Activated T-cell treated with anti-CD3 and anti-CD28 coated beads for 48 hours (primary cell): Measurements from ENCODE around the gene SF3B3.

Experiments used
- DNase-seq: peaks from one replicate; pipeline ENCODE4 v3.0.0-alpha.2; 2020; ENCODE audit warnings: low read depth

SF3B3 gene

DNA sequence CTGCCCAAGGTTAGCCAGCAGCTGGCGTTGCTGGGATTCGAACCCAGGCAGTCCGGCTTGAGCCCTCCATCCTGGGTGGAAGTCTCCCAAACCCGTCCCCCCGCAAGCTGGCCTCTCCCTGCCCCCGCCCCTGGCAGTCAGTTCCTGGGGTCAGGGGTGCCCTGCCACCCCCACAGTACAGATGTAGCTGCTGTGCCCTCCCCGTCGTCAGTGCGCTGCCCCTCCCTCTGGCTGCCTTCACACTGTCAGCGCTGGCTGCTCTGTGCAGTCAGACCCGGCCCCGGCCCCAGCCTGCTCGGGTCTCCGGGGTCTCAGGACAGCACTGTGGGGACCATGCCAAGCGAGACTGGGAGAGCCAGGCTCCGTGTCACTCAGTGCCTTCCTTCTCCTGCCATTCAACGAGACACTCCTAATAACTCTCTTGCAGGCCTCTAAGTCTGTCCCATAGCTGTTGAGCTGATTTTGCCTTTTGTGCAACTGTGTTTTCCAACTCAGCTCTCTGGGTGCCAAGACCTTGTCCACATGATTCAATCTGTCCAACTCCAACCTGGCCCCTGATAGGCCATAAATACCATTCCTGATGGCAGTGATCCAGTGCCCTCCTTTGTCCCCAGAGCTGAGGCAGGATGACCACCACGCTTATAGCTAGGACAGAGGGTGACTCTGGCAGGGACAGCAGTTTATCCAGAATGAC lies 67.3 kb downstream of the SF3B3 start:
- DNase-seq = no peak

DNA sequence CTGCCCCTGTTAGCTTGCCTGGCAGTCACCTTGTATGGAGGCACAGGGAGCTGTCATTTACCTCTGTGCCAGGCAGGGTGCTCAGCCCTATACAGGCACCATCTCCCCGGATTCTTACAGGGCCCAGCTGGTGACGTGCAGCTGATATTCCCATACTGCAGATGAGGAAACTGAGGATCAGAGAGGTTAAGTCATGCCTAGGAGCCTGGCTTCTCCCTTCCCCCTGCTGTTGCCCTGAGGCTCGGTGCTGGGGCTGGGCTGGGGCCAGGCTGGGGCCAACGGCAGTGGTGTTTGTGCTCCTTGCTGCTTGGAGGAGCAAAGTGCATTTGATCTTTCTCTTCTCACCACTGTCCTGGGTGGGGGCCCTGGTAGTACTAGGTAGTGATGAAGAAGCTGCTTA lies 68.0 kb downstream of the SF3B3 start:
- no peak for DNase-seq

DNA sequence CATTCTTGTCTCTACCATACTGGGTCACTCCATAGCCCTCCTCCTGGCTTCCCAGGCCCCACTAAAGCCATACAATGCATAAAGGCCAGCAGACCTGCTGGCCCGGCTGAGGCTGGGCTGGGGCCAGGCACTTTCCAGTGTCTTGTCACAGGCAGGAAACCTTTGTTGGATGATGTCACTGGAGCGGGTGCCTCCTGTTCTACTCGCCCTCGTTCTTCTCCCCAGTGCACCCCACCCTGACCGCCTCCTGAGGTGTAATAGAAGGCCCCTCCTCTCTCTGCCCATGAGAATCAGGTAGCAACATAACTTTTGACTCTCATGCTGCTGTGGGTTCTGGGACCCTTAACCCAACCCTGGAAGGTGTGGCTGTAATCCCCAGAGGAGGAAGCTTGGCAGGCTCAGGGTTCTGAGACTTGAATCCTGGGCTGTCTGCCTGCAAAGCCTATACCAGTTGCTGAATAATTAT lies 68.5 kb downstream of the SF3B3 start:
- no peak for DNase-seq

DNA sequence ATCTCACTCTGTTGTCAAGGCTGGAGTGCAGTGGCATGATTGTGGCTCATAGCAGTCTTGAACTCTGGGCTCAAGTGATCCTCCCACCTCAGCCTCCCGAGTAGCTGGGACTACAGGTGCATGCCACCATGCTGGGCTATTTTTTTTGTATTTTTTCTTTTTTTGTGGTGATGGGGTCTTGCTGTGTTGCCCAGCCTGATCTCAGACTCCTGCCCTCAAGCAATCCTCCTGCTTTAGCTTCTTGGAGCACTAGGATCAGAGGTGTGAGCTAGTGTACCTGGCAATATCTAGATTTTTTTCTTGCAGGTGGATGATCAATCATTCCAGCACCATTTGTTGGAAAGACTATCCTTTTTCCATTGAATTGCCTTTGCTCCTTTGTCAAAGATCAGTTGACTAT lies 69.9 kb downstream of the SF3B3 start:
- no peak for DNase-seq

DNA sequence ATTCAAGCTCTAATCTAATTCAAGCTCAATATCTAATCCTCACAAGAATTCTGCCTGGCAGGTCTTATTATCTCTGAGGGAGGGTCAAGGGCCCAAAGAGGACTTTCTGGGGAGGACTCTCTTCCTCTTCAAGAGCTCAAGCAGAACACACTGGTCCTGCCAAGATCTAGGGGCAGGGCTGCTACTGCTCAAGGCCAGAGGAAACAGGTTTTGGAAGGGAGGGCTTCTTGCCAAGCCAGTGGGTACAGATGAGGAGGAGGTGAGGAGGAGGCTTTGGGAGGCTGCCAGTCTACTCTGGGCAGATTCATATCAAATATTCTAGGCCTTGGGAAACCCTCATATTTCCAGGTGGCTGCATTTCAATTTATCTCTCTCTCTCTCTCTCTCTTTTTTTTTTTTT lies 71.0 kb downstream of the SF3B3 start:
- no peak for DNase-seq

DNA sequence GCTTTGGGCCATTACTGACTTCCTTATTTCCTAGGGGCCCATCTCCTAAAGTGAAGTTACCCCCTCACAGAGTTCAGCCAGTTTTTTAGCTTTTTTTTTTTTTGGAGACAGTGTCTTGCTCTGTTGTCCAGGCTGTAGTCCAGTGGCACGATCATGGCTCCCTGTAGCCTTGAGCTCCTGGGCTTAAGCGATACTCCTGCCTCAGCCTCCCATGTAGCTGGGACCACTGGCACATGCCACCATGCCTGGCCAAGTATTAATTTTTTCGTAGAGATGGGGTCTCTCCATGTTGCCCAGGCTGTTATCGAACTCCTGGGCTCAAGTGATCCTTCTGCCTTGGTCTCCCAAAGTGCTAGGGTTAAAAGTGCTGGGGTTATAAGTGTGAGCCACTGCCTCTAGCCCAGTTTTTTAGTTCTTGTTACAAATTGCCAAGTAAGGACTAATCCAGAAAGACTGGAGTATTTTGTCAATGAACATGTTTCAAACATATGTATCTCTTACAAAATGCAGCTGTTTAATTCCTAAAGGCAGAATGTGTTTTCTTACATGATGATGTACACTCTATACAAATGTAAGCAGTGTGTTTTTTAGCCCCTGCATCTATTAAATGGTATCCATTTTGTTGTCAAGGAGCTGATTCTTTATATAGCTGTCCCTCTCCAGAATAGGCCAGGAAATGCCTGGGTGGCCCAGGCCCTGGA lies 73.7 kb downstream of the SF3B3 start:
- DNase-seq = no peak

DNA sequence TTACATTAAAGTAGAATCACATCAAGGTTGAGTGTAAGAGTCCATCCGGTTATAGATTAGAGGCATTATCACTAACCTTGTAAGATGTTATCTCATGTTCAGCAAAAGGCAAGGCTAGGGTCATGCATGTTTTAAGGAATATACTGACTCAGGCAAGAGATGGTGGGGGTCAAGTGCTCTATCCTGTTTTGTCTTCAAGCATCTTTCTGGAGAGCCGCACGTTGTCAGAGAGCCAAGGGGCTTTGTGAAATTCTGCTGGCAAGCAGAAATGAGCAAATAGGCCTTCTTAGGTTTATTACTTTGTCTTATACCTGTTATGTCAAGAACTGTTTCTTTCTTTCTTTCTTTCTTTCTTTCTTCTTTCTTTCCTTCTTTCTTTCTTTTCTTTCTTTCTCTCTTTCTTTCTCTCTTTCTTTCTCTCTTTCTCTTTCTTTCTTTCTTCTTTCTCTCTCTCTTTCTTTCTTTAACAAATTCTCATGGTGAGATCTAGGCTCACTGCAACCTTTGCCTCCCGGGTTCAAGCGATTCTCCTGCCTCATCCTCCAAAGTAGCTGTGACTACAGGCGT lies 75.4 kb downstream of the SF3B3 start:
- no peak for DNase-seq

DNA sequence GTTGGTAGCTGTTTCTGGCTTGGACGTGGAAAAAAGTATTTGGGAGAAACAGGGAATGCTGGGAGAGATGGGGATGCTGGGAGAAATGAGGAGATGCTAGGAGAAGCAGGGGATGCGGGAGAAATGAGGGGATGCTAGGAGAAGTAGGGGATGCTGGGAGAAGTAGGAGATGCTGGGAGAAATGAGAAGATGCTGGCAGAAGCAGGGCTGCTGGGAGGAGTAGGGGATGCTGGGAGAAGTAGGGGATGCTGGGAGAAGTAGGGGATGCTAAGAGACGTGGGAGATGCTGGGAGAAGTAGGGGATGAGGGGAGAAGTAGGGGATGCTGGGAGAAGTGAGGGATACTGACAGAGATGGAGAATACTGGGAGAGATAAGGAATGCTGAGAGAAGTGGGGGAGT lies 77.1 kb downstream of the SF3B3 start:
- no peak for DNase-seq

DNA sequence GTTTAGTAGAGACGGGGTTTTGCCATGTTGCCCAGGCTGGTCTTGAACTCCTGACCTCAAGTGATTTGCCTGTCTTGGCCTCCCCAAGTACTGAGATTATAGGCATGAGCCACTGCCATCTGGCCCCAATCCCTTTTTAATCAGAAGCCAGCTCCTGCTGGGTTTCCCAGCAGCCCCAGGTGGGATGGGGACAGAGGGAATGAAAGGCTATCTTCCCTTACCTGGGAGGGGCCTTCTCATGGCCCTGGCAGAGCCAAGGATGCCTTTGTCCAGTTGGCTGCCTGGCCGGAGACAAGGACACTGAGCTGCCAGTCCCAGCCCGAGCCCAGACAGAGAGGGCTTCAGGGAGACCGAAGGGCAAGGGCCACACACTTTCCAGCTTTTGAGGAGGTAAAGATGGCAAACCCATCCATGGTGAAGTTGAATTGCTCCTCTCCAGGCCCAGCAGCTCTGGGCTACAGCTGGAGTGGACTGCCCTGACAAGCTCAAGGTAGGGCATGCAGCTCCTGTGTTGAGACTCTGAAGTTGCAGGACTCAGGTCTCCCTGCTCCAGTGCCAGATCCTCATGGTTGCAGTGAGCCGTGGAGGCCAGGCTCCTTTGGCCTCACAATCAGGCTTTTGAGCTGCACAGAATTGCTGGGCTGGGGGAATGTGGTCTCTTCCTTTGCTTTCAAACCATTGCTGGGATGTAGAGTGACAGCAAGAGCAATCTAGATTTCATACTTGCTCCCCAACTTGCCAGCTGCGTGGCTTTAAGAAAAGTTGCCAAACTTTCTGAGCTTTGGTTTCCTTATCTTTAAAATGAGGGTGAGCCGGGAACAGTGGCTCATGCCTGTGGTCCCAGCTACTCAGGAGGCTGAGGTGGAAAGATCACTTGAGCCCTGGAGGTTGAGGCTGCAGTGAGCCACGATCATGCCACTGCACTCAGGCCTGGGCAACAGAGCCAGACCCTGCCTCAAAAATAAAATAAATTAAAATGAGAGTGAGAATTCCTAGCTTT lies 78.3 kb downstream of the SF3B3 start:
- DNase-seq = no peak

DNA sequence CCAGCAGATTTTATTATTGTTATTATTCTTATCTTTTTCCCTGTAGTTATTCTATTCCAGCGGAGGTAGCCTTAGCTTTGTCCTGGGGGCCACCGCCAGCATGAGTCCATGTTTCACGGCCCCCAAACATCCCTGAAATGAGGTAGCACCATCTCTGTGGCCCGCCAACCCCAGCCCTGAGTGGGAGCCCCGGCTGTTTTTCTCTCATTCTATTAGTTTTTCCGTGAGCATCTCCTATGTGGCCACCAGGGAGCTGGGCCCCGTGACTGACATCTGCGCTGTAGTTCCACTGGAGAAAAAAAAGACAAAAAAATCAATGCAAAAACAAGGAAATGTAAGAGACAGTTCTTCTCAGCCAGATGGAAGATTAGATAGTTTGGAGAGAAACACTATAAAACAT lies 79.2 kb downstream of the SF3B3 start:
- DNase-seq = no peak

DNA sequence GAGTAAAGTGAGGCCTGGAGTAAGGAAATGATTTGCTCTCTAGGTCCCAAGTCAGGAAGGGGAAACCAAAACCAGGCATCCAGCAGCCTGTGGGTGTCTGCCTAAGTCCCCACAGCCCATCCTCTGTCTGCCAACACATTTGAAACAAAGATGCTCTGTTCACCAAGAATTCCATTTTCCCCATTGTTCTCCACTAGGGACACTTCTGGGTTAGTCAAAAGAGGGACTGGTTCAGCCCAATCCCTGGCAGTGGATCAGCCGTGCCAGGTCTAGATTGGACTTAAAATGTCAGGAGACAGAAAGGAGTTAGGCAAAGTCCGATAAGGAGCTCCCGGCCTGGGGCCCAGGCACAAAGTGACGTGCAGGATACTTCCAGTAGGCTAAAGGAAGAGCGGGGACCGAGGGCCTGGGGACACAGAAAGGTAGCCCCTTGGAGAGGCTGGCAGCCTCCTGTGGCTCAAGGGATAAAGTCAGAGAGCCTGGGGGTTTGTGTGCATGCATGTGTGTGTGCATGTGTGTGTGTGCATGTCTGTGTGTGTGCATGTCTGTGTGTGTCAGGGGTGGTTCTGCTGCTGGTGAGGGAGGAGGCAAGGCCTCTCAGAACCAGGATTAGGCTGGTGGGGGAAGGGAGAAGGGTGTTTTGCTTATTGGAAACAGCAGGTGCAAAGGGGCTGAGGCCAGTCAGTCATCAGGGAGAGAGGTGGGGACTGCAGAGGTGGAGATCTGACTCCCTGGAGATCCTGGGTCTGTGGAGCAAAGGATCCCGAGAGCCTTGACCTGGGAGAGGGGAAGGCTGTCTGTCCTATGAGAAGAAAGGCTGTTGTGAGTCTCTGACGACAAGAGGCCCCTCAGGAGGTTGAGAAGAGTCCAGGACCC lies 81.0 kb downstream of the SF3B3 start:
- DNase-seq = no peak

DNA sequence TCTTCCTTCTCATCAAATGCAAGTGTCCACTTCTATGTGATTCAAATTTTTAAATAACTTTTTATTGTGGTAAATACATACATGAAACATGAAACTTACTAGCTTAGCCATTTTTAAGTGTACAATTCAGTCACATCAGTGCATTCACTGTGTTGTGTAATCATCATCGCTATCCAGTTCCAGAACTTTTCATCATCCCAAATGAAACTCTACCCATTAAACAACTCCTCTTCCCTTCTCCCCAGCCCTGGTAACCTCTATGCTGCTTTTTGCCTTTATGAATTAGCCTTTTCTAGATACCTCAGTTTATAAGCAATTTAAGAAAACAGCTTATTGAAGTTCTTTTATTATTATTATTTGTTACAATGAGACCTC lies 81.7 kb downstream of the SF3B3 start:
- DNase-seq = no peak

DNA sequence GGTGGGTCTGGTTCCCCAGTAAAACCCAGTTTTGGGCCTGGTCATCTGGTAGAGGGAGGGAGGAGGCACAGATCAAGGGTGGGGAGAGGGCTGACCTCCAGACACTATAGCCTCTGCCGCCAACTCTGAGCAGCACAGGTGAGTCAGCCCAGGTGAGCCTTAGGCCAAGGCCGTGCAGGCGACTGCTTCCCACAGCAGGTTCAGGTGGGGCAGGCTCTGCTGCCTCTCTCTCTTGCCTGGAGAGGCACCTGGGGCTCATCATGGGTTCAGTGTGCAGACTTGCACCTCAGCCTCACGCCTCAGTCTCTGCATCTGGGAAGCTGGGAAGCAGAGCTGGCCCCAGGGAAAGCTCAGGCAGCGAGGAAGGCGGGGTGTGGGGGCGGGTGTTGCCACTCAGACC lies 84.9 kb downstream of the SF3B3 start:
- no peak for DNase-seq

DNA sequence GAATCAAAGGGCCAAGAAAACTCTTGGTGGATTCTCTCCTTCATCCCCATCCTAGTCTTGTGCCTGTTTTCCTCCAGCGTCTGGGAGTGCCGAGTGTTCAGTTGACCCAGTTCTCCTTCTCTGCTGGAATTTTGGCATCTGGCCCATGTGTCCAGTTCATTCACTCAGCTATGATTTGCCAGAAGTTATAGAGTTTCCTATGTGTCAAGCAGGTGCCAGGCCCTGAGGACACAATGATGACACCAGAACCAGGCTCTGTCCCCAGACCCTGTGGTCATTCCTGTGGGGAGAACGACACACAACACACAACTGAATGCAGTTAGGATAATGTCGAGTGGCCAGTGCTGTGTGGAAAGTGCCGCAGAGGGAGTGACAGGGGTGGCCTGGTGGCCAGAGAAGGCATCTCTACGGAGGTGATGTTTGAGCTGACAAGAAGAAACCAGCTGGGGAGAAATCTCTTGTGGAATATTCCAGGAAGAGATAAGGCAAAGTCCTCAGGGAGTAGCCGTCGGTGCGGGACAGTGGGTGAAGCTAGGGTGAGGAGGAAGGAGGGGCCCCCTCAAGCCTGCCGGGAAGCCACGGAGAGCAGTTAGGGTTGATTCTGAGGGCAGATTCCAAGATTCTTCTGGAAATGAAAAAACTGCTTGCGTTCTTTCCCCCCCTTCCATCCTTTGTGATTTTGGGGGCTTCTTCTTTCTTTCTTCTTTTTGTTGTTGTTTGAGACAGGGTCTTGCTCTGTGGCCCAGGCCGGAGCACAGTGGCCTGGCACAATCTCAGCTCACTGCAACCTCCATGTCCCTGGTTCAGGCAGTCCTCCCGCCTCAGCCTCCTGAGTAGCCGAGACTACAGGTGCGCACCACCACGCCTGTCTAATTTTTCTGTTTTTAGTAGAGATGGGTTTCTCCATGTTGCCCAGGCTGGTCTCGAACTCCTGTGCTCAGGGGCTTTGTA lies 86.9 kb downstream of the SF3B3 start:
- DNase-seq = no peak

DNA sequence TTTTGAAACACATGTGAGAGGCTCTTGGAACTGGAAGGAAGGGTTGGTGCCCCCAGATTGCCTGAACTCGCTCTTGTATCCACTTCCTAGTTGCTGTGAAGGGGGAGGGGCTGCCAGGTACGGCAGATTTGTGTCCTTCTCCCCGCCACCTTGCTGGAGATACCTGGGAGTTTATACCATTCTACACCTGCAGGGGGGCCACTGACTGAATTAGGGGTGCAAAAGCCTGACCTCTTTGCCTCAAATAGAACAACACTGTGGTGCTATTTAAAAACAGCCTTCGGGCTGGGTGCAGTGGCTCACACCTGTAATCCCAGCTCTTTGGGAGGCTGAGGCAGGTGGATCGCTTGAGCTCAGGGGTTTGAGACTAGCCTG lies 87.6 kb downstream of the SF3B3 start:
- no peak for DNase-seq

DNA sequence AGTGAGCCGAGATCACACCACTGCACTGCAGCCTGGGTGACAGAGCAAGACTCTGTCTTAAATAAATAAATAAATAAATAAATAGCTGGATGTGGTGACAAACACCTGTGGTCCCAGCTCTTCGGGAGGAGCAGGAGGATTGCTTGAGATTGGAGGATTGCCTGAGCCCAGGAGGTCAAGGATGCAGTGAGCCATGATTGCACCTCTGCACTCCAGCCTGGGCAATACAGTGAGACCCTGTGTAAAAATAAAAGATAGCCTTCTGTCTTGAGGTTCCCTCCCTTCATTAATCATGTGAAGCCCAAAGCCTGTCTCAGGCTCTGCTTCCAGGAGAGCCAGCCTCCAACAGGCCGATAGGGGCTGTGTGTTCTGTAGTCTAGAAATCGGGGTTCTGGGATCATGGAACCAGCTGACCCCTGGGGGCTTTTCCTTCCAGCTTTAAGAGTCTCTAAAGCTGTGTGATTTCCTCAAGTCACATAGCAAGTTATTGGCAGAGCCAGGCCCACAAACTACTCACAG lies 88.2 kb downstream of the SF3B3 start:
- DNase-seq = no peak

DNA sequence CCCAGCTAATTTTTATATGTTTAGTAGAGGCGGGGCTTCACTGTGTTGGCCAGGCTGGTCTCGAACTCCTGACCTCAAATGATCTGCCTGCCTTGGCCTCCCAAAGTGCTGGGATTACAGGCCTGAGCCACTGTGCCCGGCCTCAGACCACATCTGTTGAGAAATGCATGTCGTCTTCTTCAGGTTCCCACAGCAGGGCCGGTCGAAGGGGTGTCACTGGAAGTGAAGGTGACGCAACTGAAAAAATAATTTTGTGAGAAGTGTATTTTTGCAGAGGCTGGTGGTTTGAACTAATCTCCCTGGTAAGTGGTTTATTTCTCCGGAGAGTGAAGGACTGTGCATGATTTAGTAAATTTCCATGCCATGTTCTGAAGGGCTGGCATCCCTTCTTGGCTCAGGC lies 89.3 kb downstream of the SF3B3 start:
- no peak for DNase-seq

DNA sequence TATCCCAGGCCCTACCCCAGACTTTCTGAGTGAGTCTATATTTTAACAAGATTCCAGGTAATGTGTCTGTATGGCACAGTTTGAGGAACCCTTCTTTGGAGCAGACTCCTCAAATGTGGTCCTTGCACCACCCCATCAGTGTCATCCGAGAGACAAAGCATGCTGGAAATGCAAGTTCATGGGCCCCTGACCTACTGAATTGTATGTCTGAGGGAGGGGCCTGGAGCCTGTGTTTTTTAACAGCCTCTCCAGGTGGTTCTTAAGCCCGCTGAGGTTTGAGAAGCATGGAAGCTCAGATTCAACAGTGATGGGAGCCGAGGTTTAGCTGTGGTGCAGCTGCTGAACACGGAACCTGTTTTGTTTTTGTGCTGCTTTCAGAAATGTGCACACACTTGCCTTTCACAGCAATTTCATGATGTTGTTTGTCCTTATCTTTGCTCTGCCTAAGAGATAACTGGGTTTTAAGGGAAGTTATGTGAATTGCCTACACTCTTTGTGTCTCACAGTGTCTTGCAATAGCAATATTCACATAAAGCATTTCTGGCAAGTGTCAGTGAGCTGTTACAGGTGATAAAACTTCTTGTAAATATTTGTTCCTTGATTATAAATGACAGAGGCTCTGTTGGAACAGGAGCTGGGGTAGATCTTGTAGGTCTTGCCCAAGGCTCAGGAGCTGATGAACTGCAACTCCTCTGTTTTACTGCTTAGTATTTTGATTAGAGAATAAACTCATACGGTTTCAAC lies 90.8 kb downstream of the SF3B3 start:
- DNase-seq = no peak

DNA sequence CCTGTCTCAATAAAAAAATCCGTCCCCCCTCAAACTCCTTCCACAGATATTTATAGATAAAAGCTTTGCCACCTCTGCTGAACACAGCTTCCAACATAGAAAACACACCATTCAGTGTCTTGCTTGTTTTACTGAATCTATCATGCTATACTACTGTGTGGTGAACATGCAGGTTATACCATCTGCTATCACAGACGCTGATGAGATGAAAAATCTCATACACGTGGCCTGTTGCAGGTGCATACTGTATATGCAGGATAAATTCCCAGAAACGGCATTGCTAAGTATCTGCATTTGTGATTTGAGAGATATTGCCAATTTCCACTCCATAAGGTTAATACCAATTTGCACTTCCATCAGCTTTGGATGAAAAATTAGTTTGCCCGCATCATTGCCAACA lies 92.3 kb downstream of the SF3B3 start:
- no peak for DNase-seq
